OCI-LY1 (cell line): Measurements from ENCODE around the gene KIRREL2.

Experiments
- H2AFZ ChIP-seq: fragments of 200-600 bp; sonication (generic), shearing (Covaris generic); 2 replicates; pipeline ENCODE4 v1.6.0; 2014; ENCODE audit warnings: antibody characterized with exemption, mild to moderate bottlenecking, low read length
- H3F3A ChIP-seq: fragments of 200-600 bp; sonication (generic), shearing (Covaris generic); 2 replicates; pipeline ENCODE4 v1.6.0; 2014; ENCODE audit warnings: mild to moderate bottlenecking, antibody characterized with exemption, low read length, moderate library complexity; ENCODE audit not compliant: insufficient read depth
- H3K27ac ChIP-seq: fragments of 200-600 bp; sonication (generic); 2 replicates; pipeline ENCODE4 v1.5.1; 2014; ENCODE audit warnings: low read length, mixed run types, mild to moderate bottlenecking, low read depth; ENCODE audit not compliant: poor library complexity, severe bottlenecking
- H3K27me3 ChIP-seq: fragments of 200-600 bp; sonication (generic); 2 replicates; pipeline ENCODE4 v1.6.0; 2014; ENCODE audit warnings: antibody characterized with exemption, mild to moderate bottlenecking, low read length, moderate library complexity; ENCODE audit not compliant: insufficient read depth
- H3K36me3 ChIP-seq: fragments of 200-600 bp; sonication (generic); 2 replicates; pipeline ENCODE4 v1.6.1; 2014; ENCODE audit warnings: mild to moderate bottlenecking, antibody characterized with exemption, low read length, moderate library complexity, mixed read lengths; ENCODE audit not compliant: insufficient read depth
- H3K4me1 ChIP-seq: fragments of 200-600 bp; sonication (generic); 2 replicates; pipeline ENCODE4 v1.5.1; 2014; ENCODE audit warnings: mild to moderate bottlenecking, low read length, moderate library complexity; ENCODE audit not compliant: insufficient read depth, severe bottlenecking
- H3K4me2 ChIP-seq: fragments of 200-600 bp; sonication (generic), shearing (Covaris generic); 2 replicates; pipeline ENCODE4 v1.6.1; 2014; ENCODE audit warnings: low read length
- H3K4me3 ChIP-seq: fragments of 200-600 bp; sonication (generic); 2 replicates; pipeline ENCODE4 v1.5.1; 2014; ENCODE audit warnings: low read length, low read depth, mild to moderate bottlenecking, mixed read lengths; ENCODE audit not compliant: poor library complexity, severe bottlenecking
- H3K79me2 ChIP-seq: fragments of 200-600 bp; shearing (Covaris generic); 2 replicates; pipeline ENCODE4 v1.6.1; 2016; ENCODE audit warnings: mixed run types, low read length, mixed read lengths; ENCODE audit not compliant: insufficient read depth
- H3K9ac ChIP-seq: fragments of 200-600 bp; sonication (generic), shearing (Covaris generic); 2 replicates; pipeline ENCODE4 v1.6.1; 2014; ENCODE audit warnings: mild to moderate bottlenecking, low read length, mixed read lengths
- H3K9me2 ChIP-seq: fragments of 200-600 bp; sonication (generic), shearing (Covaris generic); 2 replicates; pipeline ENCODE4 v1.6.1; 2014; ENCODE audit warnings: low read depth, mild to moderate bottlenecking, low read length, mixed read lengths
- H3K9me3 ChIP-seq: fragments of 200-600 bp; shearing (Covaris generic); 2 replicates; pipeline ENCODE4 v1.6.1; 2014; ENCODE audit warnings: low read length, mixed read lengths
- H4K20me1 ChIP-seq: fragments of 200-600 bp; sonication (generic), shearing (Covaris generic); 2 replicates; pipeline ENCODE4 v1.6.0; 2016; ENCODE audit warnings: mild to moderate bottlenecking, low read length; ENCODE audit not compliant: insufficient read depth
- CTCF ChIP-seq: fragments of 200-600 bp; sonication (generic), shearing (Covaris generic); IDR thresholded peaks from 2 replicates; pipeline ENCODE4 v1.5.1; 2017; ENCODE audit warnings: mild to moderate bottlenecking, antibody characterized with exemption, low read length, moderate library complexity, mixed read lengths
- EZH2 ChIP-seq: fragments of 200-600 bp; sonication (generic), shearing (Covaris generic); IDR thresholded peaks from 2 replicates; pipeline ENCODE4 v1.8.0; 2017; ENCODE audit warnings: borderline replicate concordance, mixed run types, mild to moderate bottlenecking, antibody characterized with exemption, low read length, moderate library complexity, mixed read lengths

Gene KIRREL2

GRCh38 chr19:35824150-35824549, 32.6 kb upstream of the KIRREL2 start:
- H2AFZ ChIP-seq = no peak overlapping the region
- no peak for TF ChIP-seq EZH2
- no peak for TF ChIP-seq CTCF
- H3K79me2 ChIP-seq = no peaks in the 10 kb centered on the region
- H3K4me2 ChIP-seq = no peak overlapping the region
- no peak overlapping the region for H3K27ac ChIP-seq
- H3F3A ChIP-seq = no peaks in the 10 kb centered on the region
- H3K9me2 ChIP-seq = no peaks in the 10 kb centered on the region
- no peak overlapping the region for H3K9ac ChIP-seq
- no peaks in the 10 kb centered on the region for H3K9me3 ChIP-seq
- H3K4me3 ChIP-seq = no peak overlapping the region
- no peaks in the 10 kb centered on the region for H3K27me3 ChIP-seq
- H3K36me3 ChIP-seq = no peaks in the 10 kb centered on the region
- no peaks in the 10 kb centered on the region for H3K4me1 ChIP-seq
- no peaks in the 10 kb centered on the region for H4K20me1 ChIP-seq

GRCh38 chr19:35828692-35829301, 27.9 kb upstream of the KIRREL2 start:
- no peaks in the 10 kb centered on the region for H3K27me3 ChIP-seq

GRCh38 chr19:35830986-35831385, 25.7 kb upstream of the KIRREL2 start:
- no peaks in the 10 kb centered on the region for H3K36me3 ChIP-seq
- no peak overlapping the region for H3K9ac ChIP-seq
- H3K79me2 ChIP-seq = no peaks in the 10 kb centered on the region
- H3K4me2 ChIP-seq = no peak overlapping the region
- H3K27ac ChIP-seq = no peak overlapping the region
- no peaks in the 10 kb centered on the region; the same call in 1 of the 2 replicates for H3K27me3 ChIP-seq
- no peak overlapping the region for H2AFZ ChIP-seq
- no peaks in the 10 kb centered on the region for H3K9me2 ChIP-seq
- no peak overlapping the region for H3K4me3 ChIP-seq
- no peaks in the 10 kb centered on the region for H4K20me1 ChIP-seq
- no peaks in the 10 kb centered on the region for H3K4me1 ChIP-seq
- no peaks in the 10 kb centered on the region for H3F3A ChIP-seq
- TF ChIP-seq CTCF (no peak), EZH2 (no peak)
- no peaks in the 10 kb centered on the region for H3K9me3 ChIP-seq

More at GRCh38 chr19:35828692-35829301, 27.9 kb upstream of the KIRREL2 start:
- TF ChIP-seq EZH2 (no peak), CTCF (no peak)
- Histone ChIP-seq H3K9me2 (no peaks in the 10 kb centered on the region), H3K4me2 (no peak overlapping the region), H3K79me2 (no peaks in the 10 kb centered on the region), H3F3A (no peaks in the 10 kb centered on the region), H3K4me3 (no peak overlapping the region), H4K20me1 (no peaks in the 10 kb centered on the region), H3K27ac (no peak overlapping the region), H3K9me3 (no peaks in the 10 kb centered on the region), H2AFZ (no peak overlapping the region), H3K4me1 (no peaks in the 10 kb centered on the region), H3K9ac (no peak overlapping the region), H3K36me3 (no peaks in the 10 kb centered on the region)
